GM23338 (cell line): Measurements from ENCODE around the gene HTR1D.

Experiments used
- CREB1 ChIP-seq: fragments of 250-450 bp; sonication (Bioruptor Pico); IDR thresholded peaks from 2 replicates; pipeline ENCODE4 v1.5.0; 2020; ENCODE audit warnings: low read depth, mild to moderate bottlenecking, moderate library complexity
- EZH2 ChIP-seq: fragments of 200-600 bp; sonication (generic); IDR thresholded peaks from one replicate; pipeline ENCODE4 v1.8.0; 2017; ENCODE audit warnings: antibody characterized with exemption, mild to moderate bottlenecking, low read depth; ENCODE audit not compliant: unreplicated experiment
- EZH2phosphoT487 ChIP-seq: fragments of 200-600 bp; sonication (generic); IDR thresholded peaks from one replicate; pipeline ENCODE4 v1.8.1; 2018; ENCODE audit warnings: antibody characterized with exemption; ENCODE audit not compliant: unreplicated experiment
- JUNB ChIP-seq: IDR thresholded peaks from one replicate; pipeline ENCODE4 v1.6.1; 2016; ENCODE audit warnings: antibody characterized with exemption; ENCODE audit not compliant: unreplicated experiment
- NANOG ChIP-seq: IDR thresholded peaks from 2 replicates; pipeline ENCODE4 v1.6.1; 2016; ENCODE audit warnings: antibody characterized with exemption, borderline replicate concordance
- POLR2AphosphoS5 ChIP-seq: IDR thresholded peaks from 2 replicates; pipeline ENCODE4 v1.6.1; 2016; ENCODE audit warnings: antibody characterized with exemption, low read depth
- STAT1 ChIP-seq: IDR thresholded peaks from one replicate; pipeline ENCODE4 v1.6.1; 2016; ENCODE audit warnings: antibody characterized with exemption; ENCODE audit not compliant: unreplicated experiment
- ZNF114 ChIP-seq: fragments of 250-450 bp; sonication (Bioruptor Pico); IDR thresholded peaks from 2 replicates; pipeline ENCODE4 v1.5.0; 2020; ENCODE audit warnings: mild to moderate bottlenecking, moderate library complexity
- ZNF331 ChIP-seq: fragments of 250-450 bp; sonication (Bioruptor Pico); IDR thresholded peaks from 2 replicates; pipeline ENCODE4 v1.5.0; 2020; ENCODE audit warnings: low read depth, mild to moderate bottlenecking, moderate library complexity
- TF ChIP-seq, protein P1 (sequence below), 2 experiments: fragments of 200-600 bp in 1 of 2; sonication (generic) in 1 of 2; conservative IDR thresholded peaks; 2 replicates each; pipeline versions ENCODE4 v1.5.1 to v1.6.1; 2016 to 2017; ENCODE audit warnings: antibody characterized with exemption in 2 of 2, low read depth in 2 of 2, mild to moderate bottlenecking in 2 of 2, moderate library complexity in 1 of 2
- TF ChIP-seq, protein P2 (sequence below): IDR thresholded peaks from one replicate; pipeline ENCODE4 v1.6.1; 2018; ENCODE audit warnings: antibody characterized with exemption; ENCODE audit not compliant: unreplicated experiment
- TF ChIP-seq, protein P3 (sequence below): IDR thresholded peaks from 2 replicates; pipeline ENCODE4 v1.6.1; 2016; ENCODE audit warnings: antibody characterized with exemption
- TF ChIP-seq, protein P4 (sequence below): fragments of 250-450 bp; sonication (Bioruptor Pico); IDR thresholded peaks from 2 replicates; pipeline ENCODE4 v1.5.0; 2020; ENCODE audit warnings: mild to moderate bottlenecking, moderate library complexity

DNA sequence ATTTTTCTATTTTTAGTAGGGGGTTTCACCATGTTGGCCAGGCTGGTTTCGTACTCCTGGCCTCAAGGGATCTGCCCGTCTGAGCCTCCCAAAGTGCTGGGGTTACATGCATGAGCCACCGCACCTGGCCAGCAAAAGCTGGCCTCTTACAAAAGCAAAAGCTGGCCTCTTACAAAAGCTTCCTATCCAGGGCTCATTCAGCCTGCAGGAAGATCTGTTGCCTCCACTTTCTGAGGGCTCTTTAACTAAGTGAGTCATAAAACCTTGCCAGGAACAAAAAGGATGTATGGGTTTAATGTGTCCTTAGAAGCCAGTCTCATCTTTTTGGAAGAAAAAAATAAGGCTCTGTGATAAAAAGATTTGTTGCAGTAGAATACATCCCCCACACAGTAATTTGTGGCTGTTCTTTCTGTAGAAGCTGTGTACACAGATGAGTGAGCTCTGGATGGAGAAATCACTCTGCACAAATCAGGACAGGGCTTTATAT is 15.0 kb downstream of the HTR1D start:
- TF ChIP-seq EZH2phosphoT487 (no peak), POLR2AphosphoS5 (no peak), EZH2 (no peak), NANOG (no peak), ZNF114 (CRISPR knock-in tag) (no peak), STAT1 (no peak), JUNB (no peak), CREB1 (CRISPR knock-in tag) (no peak), ZNF331 (CRISPR knock-in tag) (no peak)
- TF ChIP-seq, protein P1, sequence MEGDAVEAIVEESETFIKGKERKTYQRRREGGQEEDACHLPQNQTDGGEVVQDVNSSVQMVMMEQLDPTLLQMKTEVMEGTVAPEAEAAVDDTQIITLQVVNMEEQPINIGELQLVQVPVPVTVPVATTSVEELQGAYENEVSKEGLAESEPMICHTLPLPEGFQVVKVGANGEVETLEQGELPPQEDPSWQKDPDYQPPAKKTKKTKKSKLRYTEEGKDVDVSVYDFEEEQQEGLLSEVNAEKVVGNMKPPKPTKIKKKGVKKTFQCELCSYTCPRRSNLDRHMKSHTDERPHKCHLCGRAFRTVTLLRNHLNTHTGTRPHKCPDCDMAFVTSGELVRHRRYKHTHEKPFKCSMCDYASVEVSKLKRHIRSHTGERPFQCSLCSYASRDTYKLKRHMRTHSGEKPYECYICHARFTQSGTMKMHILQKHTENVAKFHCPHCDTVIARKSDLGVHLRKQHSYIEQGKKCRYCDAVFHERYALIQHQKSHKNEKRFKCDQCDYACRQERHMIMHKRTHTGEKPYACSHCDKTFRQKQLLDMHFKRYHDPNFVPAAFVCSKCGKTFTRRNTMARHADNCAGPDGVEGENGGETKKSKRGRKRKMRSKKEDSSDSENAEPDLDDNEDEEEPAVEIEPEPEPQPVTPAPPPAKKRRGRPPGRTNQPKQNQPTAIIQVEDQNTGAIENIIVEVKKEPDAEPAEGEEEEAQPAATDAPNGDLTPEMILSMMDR (conservative IDR thresholded peaks at IDR 0.05; ENCODE audit: low read depth in 2 of 2) = no peak
- TF ChIP-seq, protein P2, sequence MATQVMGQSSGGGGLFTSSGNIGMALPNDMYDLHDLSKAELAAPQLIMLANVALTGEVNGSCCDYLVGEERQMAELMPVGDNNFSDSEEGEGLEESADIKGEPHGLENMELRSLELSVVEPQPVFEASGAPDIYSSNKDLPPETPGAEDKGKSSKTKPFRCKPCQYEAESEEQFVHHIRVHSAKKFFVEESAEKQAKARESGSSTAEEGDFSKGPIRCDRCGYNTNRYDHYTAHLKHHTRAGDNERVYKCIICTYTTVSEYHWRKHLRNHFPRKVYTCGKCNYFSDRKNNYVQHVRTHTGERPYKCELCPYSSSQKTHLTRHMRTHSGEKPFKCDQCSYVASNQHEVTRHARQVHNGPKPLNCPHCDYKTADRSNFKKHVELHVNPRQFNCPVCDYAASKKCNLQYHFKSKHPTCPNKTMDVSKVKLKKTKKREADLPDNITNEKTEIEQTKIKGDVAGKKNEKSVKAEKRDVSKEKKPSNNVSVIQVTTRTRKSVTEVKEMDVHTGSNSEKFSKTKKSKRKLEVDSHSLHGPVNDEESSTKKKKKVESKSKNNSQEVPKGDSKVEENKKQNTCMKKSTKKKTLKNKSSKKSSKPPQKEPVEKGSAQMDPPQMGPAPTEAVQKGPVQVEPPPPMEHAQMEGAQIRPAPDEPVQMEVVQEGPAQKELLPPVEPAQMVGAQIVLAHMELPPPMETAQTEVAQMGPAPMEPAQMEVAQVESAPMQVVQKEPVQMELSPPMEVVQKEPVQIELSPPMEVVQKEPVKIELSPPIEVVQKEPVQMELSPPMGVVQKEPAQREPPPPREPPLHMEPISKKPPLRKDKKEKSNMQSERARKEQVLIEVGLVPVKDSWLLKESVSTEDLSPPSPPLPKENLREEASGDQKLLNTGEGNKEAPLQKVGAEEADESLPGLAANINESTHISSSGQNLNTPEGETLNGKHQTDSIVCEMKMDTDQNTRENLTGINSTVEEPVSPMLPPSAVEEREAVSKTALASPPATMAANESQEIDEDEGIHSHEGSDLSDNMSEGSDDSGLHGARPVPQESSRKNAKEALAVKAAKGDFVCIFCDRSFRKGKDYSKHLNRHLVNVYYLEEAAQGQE = no peak
- TF ChIP-seq, protein P3, sequence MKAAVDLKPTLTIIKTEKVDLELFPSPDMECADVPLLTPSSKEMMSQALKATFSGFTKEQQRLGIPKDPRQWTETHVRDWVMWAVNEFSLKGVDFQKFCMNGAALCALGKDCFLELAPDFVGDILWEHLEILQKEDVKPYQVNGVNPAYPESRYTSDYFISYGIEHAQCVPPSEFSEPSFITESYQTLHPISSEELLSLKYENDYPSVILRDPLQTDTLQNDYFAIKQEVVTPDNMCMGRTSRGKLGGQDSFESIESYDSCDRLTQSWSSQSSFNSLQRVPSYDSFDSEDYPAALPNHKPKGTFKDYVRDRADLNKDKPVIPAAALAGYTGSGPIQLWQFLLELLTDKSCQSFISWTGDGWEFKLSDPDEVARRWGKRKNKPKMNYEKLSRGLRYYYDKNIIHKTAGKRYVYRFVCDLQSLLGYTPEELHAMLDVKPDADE = no peak
- TF ChIP-seq, protein P4, sequence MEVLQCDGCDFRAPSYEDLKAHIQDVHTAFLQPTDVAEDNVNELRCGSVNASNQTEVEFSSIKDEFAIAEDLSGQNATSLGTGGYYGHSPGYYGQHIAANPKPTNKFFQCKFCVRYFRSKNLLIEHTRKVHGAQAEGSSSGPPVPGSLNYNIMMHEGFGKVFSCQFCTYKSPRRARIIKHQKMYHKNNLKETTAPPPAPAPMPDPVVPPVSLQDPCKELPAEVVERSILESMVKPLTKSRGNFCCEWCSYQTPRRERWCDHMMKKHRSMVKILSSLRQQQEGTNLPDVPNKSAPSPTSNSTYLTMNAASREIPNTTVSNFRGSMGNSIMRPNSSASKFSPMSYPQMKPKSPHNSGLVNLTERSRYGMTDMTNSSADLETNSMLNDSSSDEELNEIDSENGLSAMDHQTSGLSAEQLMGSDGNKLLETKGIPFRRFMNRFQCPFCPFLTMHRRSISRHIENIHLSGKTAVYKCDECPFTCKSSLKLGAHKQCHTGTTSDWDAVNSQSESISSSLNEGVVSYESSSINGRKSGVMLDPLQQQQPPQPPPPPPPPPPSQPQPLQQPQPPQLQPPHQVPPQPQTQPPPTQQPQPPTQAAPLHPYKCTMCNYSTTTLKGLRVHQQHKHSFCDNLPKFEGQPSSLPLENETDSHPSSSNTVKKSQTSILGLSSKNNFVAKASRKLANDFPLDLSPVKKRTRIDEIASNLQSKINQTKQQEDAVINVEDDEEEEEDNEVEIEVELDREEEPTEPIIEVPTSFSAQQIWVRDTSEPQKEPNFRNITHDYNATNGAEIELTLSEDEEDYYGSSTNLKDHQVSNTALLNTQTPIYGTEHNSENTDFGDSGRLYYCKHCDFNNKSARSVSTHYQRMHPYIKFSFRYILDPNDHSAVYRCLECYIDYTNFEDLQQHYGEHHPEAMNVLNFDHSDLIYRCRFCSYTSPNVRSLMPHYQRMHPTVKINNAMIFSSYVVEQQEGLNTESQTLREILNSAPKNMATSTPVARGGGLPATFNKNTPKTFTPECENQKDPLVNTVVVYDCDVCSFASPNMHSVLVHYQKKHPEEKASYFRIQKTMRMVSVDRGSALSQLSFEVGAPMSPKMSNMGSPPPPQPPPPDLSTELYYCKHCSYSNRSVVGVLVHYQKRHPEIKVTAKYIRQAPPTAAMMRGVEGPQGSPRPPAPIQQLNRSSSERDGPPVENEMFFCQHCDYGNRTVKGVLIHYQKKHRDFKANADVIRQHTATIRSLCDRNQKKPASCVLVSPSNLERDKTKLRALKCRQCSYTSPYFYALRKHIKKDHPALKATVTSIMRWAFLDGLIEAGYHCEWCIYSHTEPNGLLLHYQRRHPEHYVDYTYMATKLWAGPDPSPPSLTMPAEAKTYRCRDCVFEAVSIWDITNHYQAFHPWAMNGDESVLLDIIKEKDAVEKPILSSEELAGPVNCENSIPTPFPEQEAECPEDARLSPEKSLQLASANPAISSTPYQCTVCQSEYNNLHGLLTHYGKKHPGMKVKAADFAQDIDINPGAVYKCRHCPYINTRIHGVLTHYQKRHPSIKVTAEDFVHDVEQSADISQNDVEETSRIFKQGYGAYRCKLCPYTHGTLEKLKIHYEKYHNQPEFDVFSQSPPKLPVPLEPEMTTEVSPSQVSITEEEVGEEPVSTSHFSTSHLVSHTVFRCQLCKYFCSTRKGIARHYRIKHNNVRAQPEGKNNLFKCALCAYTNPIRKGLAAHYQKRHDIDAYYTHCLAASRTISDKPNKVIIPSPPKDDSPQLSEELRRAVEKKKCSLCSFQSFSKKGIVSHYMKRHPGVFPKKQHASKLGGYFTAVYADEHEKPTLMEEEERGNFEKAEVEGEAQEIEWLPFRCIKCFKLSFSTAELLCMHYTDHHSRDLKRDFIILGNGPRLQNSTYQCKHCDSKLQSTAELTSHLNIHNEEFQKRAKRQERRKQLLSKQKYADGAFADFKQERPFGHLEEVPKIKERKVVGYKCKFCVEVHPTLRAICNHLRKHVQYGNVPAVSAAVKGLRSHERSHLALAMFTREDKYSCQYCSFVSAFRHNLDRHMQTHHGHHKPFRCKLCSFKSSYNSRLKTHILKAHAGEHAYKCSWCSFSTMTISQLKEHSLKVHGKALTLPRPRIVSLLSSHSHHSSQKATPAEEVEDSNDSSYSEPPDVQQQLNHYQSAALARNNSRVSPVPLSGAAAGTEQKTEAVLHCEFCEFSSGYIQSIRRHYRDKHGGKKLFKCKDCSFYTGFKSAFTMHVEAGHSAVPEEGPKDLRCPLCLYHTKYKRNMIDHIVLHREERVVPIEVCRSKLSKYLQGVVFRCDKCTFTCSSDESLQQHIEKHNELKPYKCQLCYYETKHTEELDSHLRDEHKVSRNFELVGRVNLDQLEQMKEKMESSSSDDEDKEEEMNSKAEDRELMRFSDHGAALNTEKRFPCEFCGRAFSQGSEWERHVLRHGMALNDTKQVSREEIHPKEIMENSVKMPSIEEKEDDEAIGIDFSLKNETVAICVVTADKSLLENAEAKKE (CRISPR knock-in tag) = no peak
